K562 (cell line): Measurements from ENCODE around the gene SORT1. TPM values are rescaled to one million over a fixed set of nuclear protein-coding genes. Genes with fewer than 3 reads are reported as not detected.
A peak's percentile ranks its signal among the peaks of the same experiment; 100 is the strongest.

Experiments
- ATAC-seq: fragments of 200-7000 bp; cut with Tn5 transposase; 3 replicates; pipeline ENCODE4 v1.9.1; 2020; ENCODE audit warnings: moderate library complexity
- BruUV-seq: library from RNA; stranded (reverse); fragments of 400-500 nt; replicated peaks from 2 replicates; lab custom pipeline; 2021; lab: Mats Ljungman, UMichigan
- CTCF ChIA-PET: fragments of 300-600 bp; formaldehyde crosslinking; extraction: SDS; loops from one replicate; lab custom pipeline; 2021; ENCODE audit warnings: low intra/inter-chr PET ratio; lab: Yijun Ruan, JAX
- POLR2A ChIA-PET: fragments of 300-600, 350-650 bp; sonication (Branson Sonifier 250); formaldehyde crosslinking; extraction: SDS; loops from one replicate; lab custom pipeline; 2021; ENCODE audit warnings: antibody characterized with exemption, inconsistent platforms; lab: Yijun Ruan, JAX
- DNase-seq, 4 experiments: peaks; one replicate each; pipeline versions ENCODE4 v3.0.0 to v3.0.0-alpha.2; 2011 to 2018; ENCODE audit warnings: low spot score in 3 of 4, mixed read lengths in 3 of 4; ENCODE audit errors: extremely low read depth in 1 of 4
- FAIRE-seq: peaks from 2 replicates; lab custom pipeline; 2011; peaks lifted over from hg19 to GRCh38; lab: Jason Lieb, UNC
- H2AFZ ChIP-seq: 2 replicates; pipeline ENCODE4 v1.6.0; 2011; ENCODE audit warnings: low read depth, low read length, control low read depth, inconsistent platforms
- H3K27ac ChIP-seq: fragments of 200-600 bp; 3 replicates; pipeline ENCODE4 v1.8.0; 2011; ENCODE audit warnings: low read depth, mild to moderate bottlenecking, control low read depth, inconsistent platforms, low read length, moderate library complexity, mixed read lengths; ENCODE audit errors: extremely low read depth
- H3K27me3 ChIP-seq, 2 experiments: fragments of 300-600 bp in 1 of 2; 2 replicates in 1 of 2; 3 replicates in 1 of 2; pipeline versions ENCODE4 v1.6.0 to v1.8.0; 2011; ENCODE audit warnings: inconsistent platforms in 2 of 2, low read length in 2 of 2, mild to moderate bottlenecking in 1 of 2, mixed read lengths in 1 of 2, moderate library complexity in 1 of 2; ENCODE audit not compliant: control insufficient read depth in 2 of 2, insufficient read depth in 2 of 2
- H3K36me3 ChIP-seq: fragments of 300-600 bp; 3 replicates; pipeline ENCODE4 v1.8.0; 2011; ENCODE audit warnings: mild to moderate bottlenecking, low read length, inconsistent platforms; ENCODE audit not compliant: control insufficient read depth, insufficient read depth
- H3K4me1 ChIP-seq, 2 experiments: fragments of 200-600 bp in 1 of 2; replicated peaks in 1 of 2; 2 replicates in 1 of 2; 3 replicates in 1 of 2; pipeline versions ENCODE4 v1.5.1 to v1.8.0; 2011; ENCODE audit warnings: inconsistent platforms in 2 of 2, low read length in 2 of 2, mild to moderate bottlenecking in 1 of 2, mixed read lengths in 1 of 2, moderate library complexity in 1 of 2; ENCODE audit not compliant: control insufficient read depth in 2 of 2, insufficient read depth in 2 of 2
- H3K4me2 ChIP-seq: 2 replicates; pipeline ENCODE4 v1.6.1; 2011; ENCODE audit warnings: low read length, control low read depth, inconsistent platforms, mixed read lengths; ENCODE audit not compliant: insufficient read depth
- H3K4me3 ChIP-seq: fragments of 200-600 bp; sonication (generic), shearing (Covaris generic); 2 replicates; pipeline ENCODE4 v1.5.1; 2016; ENCODE audit warnings: control low read depth, inconsistent platforms
- H3K79me2 ChIP-seq: fragments of 200-600 bp; 3 replicates; pipeline ENCODE4 v1.8.0; 2011; ENCODE audit warnings: low read length, inconsistent platforms; ENCODE audit not compliant: control insufficient read depth, insufficient read depth
- H3K9ac ChIP-seq, 2 experiments: 2 replicates each; pipeline versions ENCODE4 v1.6.0 to v1.6.1; 2011; ENCODE audit warnings: low read depth in 2 of 2, low read length in 2 of 2, control low read depth in 1 of 2, inconsistent platforms in 1 of 2, mild to moderate bottlenecking in 1 of 2, mixed read lengths in 1 of 2; ENCODE audit not compliant: insufficient read depth in 1 of 2
- H3K9me1 ChIP-seq: one replicate; pipeline ENCODE4 v1.6.0; 2011; ENCODE audit warnings: inconsistent platforms, mild to moderate bottlenecking, low read length, moderate library complexity; ENCODE audit not compliant: control insufficient read depth, insufficient read depth
- H3K9me3 ChIP-seq: replicated peaks from 2 replicates; pipeline ENCODE4 v1.5.1; 2011; ENCODE audit warnings: low read depth, low read length, inconsistent platforms; ENCODE audit not compliant: control insufficient read depth, insufficient read depth
- H4K20me1 ChIP-seq: replicated peaks from 2 replicates; pipeline ENCODE4 v1.6.1; 2011; ENCODE audit warnings: low read length, inconsistent platforms, mixed read lengths; ENCODE audit not compliant: control insufficient read depth, insufficient read depth
- C11orf30 ChIP-seq: fragments of 450-650 bp; IDR thresholded peaks from 2 replicates; pipeline ENCODE4 v1.6.1; 2016; ENCODE audit warnings: low read depth, mild to moderate bottlenecking
- GATAD2B ChIP-seq: fragments of 450-650 bp; IDR thresholded peaks from 2 replicates; pipeline ENCODE4 v1.6.1; 2017; ENCODE audit warnings: mild to moderate bottlenecking, borderline replicate concordance
- HDAC1 ChIP-seq, 2 experiments: fragments of 450-650 bp; IDR thresholded peaks; 2 replicates each; pipeline ENCODE4 v1.6.1; 2016 to 2017; ENCODE audit warnings: inconsistent platforms in 1 of 2, mild to moderate bottlenecking in 1 of 2, moderate library complexity in 1 of 2
- KHSRP ChIP-seq: fragments of 450-650 bp; IDR thresholded peaks from 2 replicates; pipeline ENCODE4 v1.6.1; 2017
- KLF6 ChIP-seq: fragments of 250-450 bp; sonication (Bioruptor Pico); IDR thresholded peaks from 2 replicates; pipeline ENCODE4 v1.4.0; 2020; ENCODE audit warnings: mild to moderate bottlenecking, moderate library complexity, borderline replicate concordance
- MAFF ChIP-seq: IDR thresholded peaks from 2 replicates; pipeline ENCODE4 v1.6.1; 2012; ENCODE audit warnings: low read length, improper control_type of control experiment
- MAZ ChIP-seq, 2 experiments: fragments of 450-650 bp in 1 of 2; sonication (generic) in 1 of 2; formaldehyde crosslinking; IDR thresholded peaks in 1 of 2; conservative IDR thresholded peaks in 1 of 2; 2 replicates each; pipeline versions ENCODE4 v1.4.0 to v1.5.0; 2020; ENCODE audit warnings: mild to moderate bottlenecking in 1 of 2, missing genetic modification reagents in 1 of 2
- ZNF316 ChIP-seq: fragments of 450-650 bp; IDR thresholded peaks from 2 replicates; pipeline ENCODE4 v1.6.1; 2016
- WGBS: fragments of 100-300 bp; shearing (Covaris generic); methylation state at CpG from one replicate; pipeline ENCODE4 v1.1.6; 2016; ENCODE audit warnings: low coverage, mixed read lengths; ENCODE audit not compliant: insufficient coverage; ENCODE audit errors: missing lambda C conversion rate; 5-methylcytosine and 5-hydroxymethylcytosine counted together
- in situ Hi-C: fragments of 300-500 bp; cut with MboI; formaldehyde crosslinking; loops from 4 replicates; pipeline ENCODE4 v1.15.0; 2018; ENCODE audit warnings: inconsistent platforms, mixed read lengths
- intact Hi-C: fragments of 100-400 bp; cut with micrococcal nuclease; formaldehyde crosslinking; loops from 2 replicates; pipeline ENCODE4 v1.14.2; 2022
- polyA plus RNA-seq, 8 experiments: library from polyadenylated mRNA; depleted of rRNA in 4 of 8; stranded (reverse) in 5 of 8; unstranded in 3 of 8; fragments of >200 nt; fragmentation: Nextera tagmentation in 2 of 8; fragmentation: Illumina TruSeq in 1 of 8; extraction: Ambion mirVana in 2 of 8; extraction: Trizol in 1 of 8; gene quantifications; 2 replicates each; pipeline versions ENCODE4 v1.2.1 to v1.2.3, GENCODE V29; 2011 to 2014; ENCODE audit warnings: inconsistent platforms in 1 of 8, missing spikeins in 1 of 8
- total RNA-seq, 7 experiments: library from RNA; depleted of rRNA in 6 of 7; stranded (reverse); fragments of >200 nt in 6 of 7; fragmentation: Illumina TruSeq in 2 of 7; extraction: Trizol in 2 of 7; gene quantifications; 2 replicates each; pipeline versions ENCODE4 v1.2.1 to v1.2.3, GENCODE V29; 2011 to 2021; ENCODE audit warnings: low replicate concordance in 1 of 7
- TF ChIP-seq, protein P1 (sequence below): fragments of 250-450 bp; sonication (Bioruptor Pico); IDR thresholded peaks from 2 replicates; pipeline ENCODE4 v1.4.0; 2020; ENCODE audit warnings: borderline replicate concordance
- TF ChIP-seq, protein P2 (sequence below): fragments of 250-450 bp; sonication (Bioruptor Pico); IDR thresholded peaks from 2 replicates; pipeline ENCODE4 v1.4.0; 2020; ENCODE audit warnings: mild to moderate bottlenecking, moderate library complexity
- TF ChIP-seq, protein P3 (sequence below): fragments of 250-450 bp; sonication (Bioruptor Pico); IDR thresholded peaks from 2 replicates; pipeline ENCODE4 v1.4.0; 2020; ENCODE audit warnings: mild to moderate bottlenecking, moderate library complexity, borderline replicate concordance

SORT1 gene
- total and polyA plus RNA-seq, 9 of the 15 experiments (the other 6 are each of a cell fraction or from before 2014, with no cell fraction given) = 27.4 to 112 (median 65.0) TPM

DNA sequence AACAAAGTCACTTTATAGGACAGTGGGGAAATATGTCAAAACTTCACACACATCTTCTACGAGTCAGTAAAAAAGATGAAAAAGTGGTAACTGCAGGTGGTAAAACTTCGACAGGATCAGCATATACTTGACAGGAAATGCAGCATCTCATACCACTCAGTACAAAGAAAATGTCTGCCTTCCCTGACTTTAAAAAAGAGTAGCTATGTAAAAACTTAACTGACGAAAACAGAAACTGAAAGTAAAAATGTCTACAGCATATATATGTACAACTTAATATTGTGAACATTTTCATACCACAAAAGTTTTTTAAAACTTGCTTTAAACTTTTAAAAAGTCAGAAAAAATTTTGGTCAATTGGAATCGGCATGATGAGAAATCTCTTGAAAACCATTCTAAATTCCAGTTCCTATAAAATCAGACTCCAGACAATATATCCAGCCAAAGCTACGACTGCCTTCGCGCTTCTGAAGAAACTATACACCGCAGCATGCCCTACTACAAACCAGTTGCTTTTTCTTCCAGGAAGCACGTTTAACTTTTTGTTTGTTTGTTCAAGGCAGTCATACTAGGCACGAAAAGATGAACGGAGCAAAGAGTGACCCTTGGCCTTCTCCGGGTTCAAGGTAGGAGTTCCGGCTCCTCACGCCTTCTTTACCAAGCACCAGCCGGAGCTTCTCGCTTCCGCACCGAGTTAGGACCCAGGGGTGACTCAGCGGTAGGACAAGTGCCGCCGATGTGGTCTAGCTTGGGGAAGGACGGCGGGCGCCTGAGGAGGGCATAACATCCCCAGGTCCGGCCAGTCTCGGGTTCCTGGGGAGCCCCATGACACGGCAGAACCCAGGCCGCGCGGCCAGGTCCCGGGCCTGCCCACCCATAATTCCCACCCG, 27.9 kb upstream of the SORT1 start (continued):
- TF ChIP-seq MAZ (CRISPR knock-in tag; conservative IDR thresholded peaks at IDR 0.05 in 1 of 2, IDR thresholded peaks at IDR 0.05 in 1 of 2) = peak in 1 of 2 experiments; percentile 18; a peak in 1 of 4 replicates
- TF ChIP-seq, protein P1, sequence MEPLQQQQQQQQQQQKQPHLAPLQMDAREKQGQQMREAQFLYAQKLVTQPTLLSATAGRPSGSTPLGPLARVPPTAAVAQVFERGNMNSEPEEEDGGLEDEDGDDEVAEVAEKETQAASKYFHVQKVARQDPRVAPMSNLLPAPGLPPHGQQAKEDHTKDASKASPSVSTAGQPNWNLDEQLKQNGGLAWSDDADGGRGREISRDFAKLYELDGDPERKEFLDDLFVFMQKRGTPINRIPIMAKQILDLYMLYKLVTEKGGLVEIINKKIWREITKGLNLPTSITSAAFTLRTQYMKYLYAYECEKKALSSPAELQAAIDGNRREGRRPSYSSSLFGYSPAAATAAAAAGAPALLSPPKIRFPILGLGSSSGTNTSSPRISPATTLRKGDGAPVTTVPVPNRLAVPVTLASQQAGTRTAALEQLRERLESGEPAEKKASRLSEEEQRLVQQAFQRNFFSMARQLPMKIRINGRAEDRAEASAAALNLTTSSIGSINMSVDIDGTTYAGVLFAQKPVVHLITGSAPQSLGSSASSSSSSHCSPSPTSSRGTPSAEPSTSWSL (CRISPR knock-in tag) = no peak

DNA sequence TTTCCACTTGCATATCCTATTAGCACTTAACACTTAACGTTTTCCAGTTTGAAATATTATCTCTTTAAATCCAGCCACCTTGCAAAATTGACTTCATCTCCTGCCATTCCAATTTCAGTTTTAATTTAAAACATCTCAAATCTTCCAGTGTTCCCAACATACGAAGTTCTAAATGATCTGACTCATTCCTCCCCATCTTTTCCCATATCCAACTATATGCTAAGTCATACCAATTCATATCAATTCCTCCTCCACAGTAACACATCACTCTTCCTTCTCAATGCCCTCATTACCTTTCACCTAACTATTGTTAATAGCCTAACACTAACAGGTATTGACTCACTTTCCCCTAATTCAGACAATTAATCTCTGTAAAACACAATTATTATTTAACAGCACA, 25.8 kb upstream of the SORT1 start:
- H2AFZ ChIP-seq = no peak overlapping the region
- intact Hi-C loops (loop anchor here (5.0 kb wide), 1 partner anchor 109 kb away; no protein-coding TSS in a partner anchor), in situ Hi-C loops (no loop called here)
- DNase-seq (no peak), FAIRE-seq (no peak), ATAC-seq (no peak)
- H3K27me3 ChIP-seq = no peaks in the 10 kb centered on the region
- no TSS peak for BruUV-seq
- no peaks in the 10 kb centered on the region for H3K9me1 ChIP-seq
- ChIA-PET CTCF (no interaction called here), POLR2A (interaction anchor here (1.5 to 3.5 kb wide), 2 partner anchors 10 to 31 kb away, joined by 4 to 25 read pairs; no protein-coding TSS in a partner anchor)
- H3K9ac ChIP-seq = peak overlapping the region in 1 of 2 experiments; percentile 11; a peak in 1 of 4 replicates
- H3K4me1 ChIP-seq = peaks cover 18 to 23% of the 10 kb centered on the region in 2 experiments; a peak in 4 of 5 replicates
- no peak overlapping the region; the same call in 2 of the 3 replicates for H3K27ac ChIP-seq
- H3K79me2 ChIP-seq = peaks cover 76% of the 10 kb centered on the region
- H3K4me2 ChIP-seq = 0 out of 2 replicates have a peak overlapping the region, but pooled peaks have one; percentile 94
- peaks cover 54% of the 10 kb centered on the region for H3K36me3 ChIP-seq
- 41% methylated on average over 2 of the region's 2 CpGs for WGBS
- H4K20me1 ChIP-seq = no peaks in the 10 kb centered on the region
- H3K9me3 ChIP-seq = no peaks in the 10 kb centered on the region
- no peak overlapping the region for H3K4me3 ChIP-seq
- TF ChIP-seq KHSRP (peak; percentile 23; the same call in 1 of the 2 replicates), KLF6 (CRISPR knock-in tag) (no peak), ZNF316 (peak; percentile 86), GATAD2B (no peak), MAFF (peak; percentile 13; the same call in 1 of the 2 replicates), HDAC1 (IDR thresholded peaks at IDR 0.05) (no peak), C11orf30 (peak; percentile 65)
- TF ChIP-seq, protein P2, sequence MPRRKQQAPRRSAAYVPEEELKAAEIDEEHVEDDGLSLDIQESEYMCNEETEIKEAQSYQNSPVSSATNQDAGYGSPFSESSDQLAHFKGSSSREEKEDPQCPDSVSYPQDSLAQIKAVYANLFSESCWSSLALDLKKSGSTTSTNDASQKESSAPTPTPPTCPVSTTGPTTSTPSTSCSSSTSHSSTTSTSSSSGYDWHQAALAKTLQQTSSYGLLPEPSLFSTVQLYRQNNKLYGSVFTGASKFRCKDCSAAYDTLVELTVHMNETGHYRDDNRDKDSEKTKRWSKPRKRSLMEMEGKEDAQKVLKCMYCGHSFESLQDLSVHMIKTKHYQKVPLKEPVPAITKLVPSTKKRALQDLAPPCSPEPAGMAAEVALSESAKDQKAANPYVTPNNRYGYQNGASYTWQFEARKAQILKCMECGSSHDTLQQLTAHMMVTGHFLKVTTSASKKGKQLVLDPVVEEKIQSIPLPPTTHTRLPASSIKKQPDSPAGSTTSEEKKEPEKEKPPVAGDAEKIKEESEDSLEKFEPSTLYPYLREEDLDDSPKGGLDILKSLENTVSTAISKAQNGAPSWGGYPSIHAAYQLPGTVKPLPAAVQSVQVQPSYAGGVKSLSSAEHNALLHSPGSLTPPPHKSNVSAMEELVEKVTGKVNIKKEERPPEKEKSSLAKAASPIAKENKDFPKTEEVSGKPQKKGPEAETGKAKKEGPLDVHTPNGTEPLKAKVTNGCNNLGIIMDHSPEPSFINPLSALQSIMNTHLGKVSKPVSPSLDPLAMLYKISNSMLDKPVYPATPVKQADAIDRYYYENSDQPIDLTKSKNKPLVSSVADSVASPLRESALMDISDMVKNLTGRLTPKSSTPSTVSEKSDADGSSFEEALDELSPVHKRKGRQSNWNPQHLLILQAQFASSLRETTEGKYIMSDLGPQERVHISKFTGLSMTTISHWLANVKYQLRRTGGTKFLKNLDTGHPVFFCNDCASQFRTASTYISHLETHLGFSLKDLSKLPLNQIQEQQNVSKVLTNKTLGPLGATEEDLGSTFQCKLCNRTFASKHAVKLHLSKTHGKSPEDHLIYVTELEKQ (CRISPR knock-in tag) = no peak
- TF ChIP-seq, protein P3, sequence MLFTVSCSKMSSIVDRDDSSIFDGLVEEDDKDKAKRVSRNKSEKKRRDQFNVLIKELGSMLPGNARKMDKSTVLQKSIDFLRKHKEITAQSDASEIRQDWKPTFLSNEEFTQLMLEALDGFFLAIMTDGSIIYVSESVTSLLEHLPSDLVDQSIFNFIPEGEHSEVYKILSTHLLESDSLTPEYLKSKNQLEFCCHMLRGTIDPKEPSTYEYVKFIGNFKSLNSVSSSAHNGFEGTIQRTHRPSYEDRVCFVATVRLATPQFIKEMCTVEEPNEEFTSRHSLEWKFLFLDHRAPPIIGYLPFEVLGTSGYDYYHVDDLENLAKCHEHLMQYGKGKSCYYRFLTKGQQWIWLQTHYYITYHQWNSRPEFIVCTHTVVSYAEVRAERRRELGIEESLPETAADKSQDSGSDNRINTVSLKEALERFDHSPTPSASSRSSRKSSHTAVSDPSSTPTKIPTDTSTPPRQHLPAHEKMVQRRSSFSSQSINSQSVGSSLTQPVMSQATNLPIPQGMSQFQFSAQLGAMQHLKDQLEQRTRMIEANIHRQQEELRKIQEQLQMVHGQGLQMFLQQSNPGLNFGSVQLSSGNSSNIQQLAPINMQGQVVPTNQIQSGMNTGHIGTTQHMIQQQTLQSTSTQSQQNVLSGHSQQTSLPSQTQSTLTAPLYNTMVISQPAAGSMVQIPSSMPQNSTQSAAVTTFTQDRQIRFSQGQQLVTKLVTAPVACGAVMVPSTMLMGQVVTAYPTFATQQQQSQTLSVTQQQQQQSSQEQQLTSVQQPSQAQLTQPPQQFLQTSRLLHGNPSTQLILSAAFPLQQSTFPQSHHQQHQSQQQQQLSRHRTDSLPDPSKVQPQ (CRISPR knock-in tag) = no peak
